Left renal cortex interstitium (tissue), 4 donors: ENCODE data around the gene FAS. TPM values are rescaled to one million over a fixed set of nuclear protein-coding genes. Genes with fewer than 3 reads are reported as not detected.
A peak's percentile ranks its signal among the peaks of the same experiment; 100 is the strongest.
"Not testable (repeated sequence)": the region's sequence is repeated elsewhere in the genome, so short reads cannot be mapped to it uniquely, and the experiment has no call there.

Experiments
- DNase-seq, 4 donors: peaks; one replicate each; pipeline ENCODE4 v3.0.0-alpha.2; 2013; ENCODE audit warnings: low read depth in 4 of 4, low spot score in 2 of 4, missing footprints in 1 of 4
- polyA plus RNA-seq, 4 donors: library from polyadenylated mRNA; unstranded; fragments of 120-200 nt; gene quantifications; one replicate each; pipeline ENCODE4 v1.2.1, GENCODE V29; 2013; ENCODE audit not compliant: insufficient read length in 4 of 4

Gene FAS
- polyA plus RNA-seq, 4 donors, result 10.0 to 12.7 (median 11.3) TPM

DNA sequence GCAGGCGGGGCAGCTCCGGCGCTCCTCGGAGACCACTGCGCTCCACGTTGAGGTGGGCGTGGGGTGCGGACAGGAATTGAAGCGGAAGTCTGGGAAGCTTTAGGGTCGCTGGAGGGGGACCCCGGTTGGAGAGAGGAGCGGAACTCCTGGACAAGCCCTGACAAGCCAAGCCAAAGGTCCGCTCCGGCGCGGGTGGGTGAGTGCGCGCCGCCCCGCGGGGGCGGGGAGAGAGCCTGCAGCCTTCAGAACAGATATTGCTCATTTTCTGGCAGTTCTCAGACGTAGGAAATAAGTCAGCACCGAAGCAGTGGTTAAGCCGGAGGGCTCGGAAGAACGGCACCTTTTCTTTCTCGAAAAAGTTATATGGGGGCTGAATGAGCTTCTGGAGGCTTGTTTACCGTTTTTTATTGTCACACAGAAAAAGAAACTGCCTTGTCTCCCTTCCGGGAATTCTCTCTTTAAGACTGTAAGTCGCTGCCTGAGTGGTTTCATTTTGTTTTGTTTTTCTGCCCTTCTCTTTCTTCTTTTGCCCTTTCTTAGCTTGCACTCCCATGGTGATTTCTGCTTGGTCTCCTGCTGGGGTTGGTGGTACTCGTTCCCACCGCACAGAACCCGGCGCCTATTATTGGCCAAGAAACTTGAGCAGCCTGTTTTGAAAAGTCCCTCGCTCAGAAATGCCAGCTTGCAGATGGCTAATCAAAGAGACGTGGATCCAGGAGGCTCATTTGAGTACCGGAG is 732 bp downstream of the FAS start:
- DNase-seq, result peak; percentile 47 to 71 (median 68)

DNA sequence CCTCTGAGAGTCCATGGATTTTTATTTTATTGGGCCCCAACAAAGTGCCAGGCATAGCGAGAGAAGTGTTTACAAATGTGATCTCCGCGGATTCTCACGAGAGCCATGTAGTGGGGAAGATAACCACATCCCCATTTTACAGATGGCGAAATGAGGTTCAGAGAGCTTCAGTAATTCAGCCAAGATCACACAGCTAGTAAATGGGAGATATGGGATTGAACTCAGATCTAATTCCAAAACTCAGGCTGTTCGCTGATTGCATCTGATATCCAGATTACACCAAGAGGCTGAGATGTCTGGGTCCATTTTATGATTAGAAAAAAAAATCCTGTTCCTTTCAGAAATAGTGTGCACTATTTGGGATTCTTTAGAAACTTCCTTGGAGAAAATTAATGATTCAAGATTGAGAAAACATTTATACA is 1.3 kb downstream of the FAS start:
- no peak for DNase-seq

DNA sequence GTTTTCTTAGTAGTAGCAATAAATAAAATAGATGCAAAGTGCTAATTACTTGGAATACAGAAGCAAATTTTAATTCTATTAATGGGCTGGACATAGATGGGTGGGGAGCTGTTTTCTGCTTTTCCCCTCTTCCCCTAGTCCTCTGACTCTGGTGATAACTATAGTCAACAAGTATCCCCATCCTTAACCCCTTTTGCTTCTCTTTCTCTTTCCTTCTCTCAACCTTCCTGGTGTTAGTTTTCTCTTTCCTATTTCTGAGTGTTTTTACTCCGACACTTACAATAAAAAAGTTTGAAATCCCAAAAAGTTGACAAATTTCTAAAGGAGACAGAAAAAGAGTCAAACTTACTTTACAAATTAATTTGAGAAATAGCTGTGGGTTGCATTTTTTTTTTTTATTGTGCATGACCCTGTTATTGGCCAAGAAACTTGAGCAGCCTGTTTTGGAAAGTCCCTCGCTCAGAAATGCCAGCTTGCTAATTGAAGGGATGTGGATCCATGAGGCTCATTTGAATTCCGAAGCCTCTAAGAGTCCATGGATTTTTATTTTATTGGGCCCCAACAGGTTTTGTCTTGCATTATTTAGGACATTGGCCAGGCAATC is 2.4 kb downstream of the FAS start:
- no peak for DNase-seq

DNA sequence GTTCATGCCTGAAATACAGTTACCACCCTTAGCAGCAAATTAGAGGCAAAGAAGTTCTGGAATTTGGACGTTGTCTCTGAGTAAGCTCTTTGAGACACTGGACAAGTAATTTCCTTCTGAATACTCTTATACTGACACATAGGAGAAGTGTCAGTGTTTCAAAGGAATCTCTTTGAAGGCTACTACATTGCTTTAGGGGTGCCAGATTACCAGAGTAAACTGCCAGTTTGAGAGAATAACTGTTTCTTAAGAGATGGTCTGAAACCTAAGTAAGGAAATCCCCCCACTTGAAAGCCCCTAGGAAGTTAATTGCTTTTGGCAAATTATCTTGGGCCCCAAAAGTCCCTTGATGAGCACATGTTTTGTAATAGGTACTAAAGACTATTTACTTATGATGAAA is 3.4 kb downstream of the FAS start:
- DNase-seq, result no peak

DNA sequence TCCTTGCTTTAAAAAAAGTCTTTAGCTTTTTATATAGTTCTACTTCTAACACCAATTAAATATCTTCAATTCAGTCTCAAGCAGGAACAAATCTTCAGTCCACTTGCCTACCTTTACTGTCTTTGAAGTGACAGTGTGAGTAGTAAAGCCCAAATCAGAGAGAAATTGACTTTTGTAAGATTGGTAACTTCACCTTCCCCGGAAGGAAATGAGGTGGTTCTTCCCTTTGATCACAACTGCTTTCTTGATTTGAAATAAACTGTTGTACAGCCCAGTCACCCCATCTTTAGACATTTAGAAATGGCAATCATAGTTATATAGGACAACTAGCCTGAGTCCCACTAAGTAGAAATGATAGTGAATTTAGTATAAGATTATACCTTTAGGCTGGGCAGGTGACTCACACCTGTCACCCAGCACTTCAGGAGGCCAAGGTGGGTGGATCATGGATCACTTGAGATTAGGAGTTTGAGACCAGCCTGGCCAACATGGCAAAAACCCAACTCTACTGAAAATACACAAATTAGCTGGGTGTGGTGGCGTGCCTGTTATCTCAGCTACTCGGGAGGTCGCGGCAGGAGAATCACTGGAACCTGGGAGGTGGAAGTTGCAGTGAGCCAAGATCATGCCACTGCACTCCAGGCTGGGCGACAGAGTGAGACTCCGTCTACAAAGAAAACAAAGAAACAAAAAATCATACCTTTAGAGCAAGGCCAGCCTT is 4.7 kb downstream of the FAS start:
- no peak for DNase-seq

DNA sequence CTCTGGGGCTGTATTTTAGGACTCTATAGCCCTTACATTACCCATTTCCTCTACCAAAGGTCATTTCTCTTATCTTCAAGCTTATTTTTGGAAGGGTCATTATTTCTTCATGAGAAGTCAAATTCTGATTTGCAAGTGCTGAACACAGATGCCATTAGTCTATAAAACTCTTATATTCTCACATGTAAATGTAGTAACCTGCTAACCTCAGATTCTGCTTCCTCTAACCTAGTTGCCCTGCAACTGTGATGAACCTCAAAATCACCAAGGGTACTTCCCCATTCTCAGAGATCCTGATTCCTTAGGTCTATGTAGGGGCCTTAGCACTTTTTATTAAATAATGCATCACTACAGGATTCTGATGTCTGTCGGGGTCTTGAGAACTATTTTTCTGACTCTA is 6.3 kb downstream of the FAS start:
- DNase-seq, result no peak

DNA sequence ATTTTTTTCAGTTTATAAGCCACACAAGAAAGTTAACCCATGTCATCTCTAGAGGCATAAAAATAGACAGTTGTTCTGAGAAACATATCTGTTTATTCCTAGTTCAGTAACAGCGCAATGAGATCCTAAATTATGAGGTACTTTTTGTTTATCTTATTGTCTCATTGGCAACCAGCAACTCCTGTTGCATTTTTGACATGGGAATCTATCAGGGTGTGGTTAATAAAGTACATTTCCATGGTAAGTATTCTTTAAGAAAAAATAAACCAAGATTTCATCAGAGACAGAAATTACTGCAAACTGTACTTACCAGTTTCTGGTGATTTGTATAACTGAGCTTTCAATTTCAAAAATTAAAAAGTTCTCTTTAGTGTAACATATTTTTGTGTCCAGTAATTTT is 9.0 kb downstream of the FAS start:
- DNase-seq, result no peak

DNA sequence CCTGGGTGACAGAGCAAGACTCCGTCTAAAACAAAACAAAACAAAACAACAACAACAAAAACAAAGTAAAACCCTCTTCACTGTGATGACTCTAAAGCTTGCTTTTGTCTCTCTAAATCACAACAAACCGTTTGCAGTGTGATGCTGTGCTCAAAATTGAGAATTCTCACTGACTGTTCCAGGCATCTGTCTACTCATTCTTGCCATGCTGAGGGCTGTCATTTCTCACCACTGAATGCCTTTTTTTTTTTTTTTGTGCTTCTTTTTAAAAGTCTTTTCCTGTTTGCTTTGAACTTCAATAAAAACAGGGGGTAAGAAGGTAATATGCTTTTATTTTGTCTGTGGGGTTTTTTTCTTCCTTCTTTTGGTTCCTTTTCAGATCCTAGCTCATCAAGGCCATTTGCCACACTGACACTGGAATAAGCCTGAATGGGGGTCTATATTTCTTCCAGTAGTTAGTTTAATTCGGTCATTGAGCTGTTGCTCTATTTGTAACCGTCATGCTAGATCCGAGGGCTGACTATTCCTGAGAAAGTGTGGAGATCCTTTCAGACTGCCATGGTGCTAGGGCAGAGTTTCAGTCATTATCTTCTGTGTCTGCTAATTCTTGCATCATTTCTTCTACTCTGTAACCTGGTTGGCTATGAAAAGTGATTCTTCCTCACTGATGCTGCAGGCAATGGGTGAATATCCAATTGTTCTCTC is 10.6 kb downstream of the FAS start:
- no peak for DNase-seq

DNA sequence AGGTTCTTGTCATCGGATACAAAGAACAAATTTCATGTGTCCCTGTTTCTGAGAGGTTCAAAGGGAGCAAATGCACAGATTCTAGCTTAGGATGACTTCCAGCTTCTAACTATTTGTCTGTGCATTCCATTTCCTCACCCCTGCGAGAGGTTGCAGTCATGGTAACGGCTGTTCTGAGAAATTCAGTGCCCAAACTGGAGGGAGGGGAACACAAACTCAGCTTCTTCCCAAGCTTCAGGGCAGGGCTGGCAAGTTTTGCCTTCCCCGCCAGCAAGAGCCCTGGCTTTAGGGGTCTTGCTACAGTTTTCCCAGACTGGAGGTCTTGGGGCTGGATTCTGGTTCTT is 11.1 kb downstream of the FAS start:
- DNase-seq, result no peak

DNA sequence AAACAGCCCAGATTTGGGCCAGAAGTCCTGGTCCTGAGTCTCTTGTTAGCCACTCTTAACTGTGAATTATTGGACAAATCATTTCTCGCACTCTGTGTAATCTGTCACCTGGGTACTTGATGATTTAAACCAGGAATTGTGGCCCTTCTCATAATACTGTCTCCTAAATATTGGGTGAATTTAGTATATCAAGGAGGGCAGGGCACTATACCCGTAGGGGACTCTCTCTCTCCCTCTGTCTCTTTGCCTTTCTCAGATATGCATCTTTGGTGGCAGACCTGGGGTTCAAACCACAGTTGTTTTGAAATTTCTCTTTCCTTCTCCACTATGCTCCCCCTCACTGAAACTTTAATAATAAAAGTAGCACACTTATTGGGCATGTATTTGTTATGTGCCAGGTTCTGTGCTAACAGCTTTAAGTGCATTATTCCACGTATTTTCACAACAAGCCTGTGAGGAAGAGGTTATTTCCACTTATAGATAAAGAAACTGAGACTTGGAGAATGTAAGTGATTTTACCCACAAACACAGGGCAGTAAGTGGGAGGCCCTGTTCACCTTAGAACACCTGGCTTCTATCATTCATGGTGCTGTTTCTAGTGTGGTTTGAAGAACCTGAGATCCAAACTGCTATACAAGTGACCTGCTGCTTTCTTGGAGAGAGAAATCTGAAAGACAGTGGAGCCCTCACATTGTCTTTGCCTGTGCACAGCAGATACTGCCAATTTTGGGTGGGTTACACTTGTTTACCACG is 11.8 kb downstream of the FAS start:
- no peak for DNase-seq

DNA sequence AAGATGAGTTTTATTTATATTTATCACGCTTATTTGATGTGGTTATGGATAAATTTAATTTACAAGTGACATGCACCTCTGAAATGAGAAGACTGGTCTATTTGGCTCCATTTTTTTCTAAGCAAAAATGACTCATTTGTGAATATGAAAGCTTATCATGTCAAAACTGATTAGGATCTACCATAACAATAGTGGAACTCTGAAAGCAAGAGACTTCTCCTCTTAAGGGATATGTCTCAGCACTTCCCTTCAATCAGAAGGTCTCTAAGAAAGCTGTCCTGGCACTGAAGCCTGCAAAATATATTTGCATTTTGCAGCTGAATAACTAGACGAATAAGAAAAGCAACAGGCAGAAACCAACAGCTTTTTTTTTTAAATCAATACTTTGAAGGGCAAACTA is 12.7 kb downstream of the FAS start:
- no peak for DNase-seq

DNA sequence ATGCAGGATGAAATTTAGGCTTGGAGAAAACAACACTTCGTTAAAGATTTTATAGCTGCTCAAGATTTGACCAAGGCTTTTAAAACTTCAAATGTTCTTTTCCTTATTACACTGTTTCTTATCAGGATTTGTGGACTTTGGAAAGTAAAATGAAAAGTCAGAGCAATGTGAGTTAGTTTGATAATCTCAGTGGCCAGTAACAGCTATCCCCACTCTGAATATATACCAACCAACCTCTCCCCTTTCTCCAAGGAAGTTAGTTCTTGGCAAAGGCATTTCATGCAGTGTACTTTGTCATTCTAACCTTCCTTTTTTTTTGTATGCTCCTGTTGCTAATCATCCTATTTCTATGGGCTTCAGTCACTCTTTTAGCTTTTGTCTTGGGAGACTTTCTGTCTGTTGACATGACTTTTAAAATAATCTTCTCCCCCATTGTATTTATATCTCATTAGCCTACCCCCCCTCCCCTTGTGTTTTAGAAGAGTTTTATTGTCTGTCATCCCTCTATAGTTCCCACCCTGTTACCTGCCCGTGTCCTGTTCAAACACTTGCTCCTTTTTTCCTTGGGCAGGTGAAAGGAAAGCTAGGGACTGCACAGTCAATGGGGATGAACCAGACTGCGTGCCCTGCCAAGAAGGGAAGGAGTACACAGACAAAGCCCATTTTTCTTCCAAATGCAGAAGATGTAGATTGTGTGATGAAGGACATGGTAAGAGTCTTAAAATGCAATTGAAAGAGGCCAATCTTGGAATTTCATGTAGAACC is 16.7 kb downstream of the FAS start:
- no peak for DNase-seq

DNA sequence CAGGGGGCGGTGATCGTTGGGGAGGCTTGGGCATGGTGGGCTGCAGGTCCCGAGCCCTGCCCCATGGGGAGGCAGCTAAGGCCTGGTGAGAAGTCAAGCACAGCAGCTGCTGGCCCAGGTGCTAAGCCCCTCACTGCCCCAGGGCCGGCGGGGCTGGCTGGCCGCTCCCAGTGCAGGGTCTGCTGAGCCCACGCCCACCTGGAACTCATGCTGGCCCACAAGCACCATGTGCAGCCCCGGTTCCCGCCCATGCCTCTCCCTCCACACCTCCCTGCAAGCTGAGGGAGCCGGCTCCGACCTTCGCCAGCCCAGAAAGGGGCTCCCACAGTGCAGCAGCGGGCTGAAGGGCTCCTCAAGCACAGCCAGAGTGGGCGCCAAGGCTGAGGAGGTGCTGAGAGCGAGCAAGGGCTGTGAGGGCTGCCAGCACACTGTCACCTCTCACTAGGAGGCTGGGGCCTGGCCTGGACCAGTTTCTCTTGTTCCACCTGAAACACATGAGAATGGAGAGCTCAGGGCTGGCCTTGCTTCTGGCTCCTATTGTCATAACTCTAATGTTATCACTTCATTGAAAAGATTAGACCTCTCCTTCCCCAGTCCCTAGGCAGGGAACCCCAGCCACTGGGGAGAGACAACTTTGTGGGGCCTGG is 28.2 kb downstream of the FAS start:
- DNase-seq, result not testable (repeated sequence)

DNA sequence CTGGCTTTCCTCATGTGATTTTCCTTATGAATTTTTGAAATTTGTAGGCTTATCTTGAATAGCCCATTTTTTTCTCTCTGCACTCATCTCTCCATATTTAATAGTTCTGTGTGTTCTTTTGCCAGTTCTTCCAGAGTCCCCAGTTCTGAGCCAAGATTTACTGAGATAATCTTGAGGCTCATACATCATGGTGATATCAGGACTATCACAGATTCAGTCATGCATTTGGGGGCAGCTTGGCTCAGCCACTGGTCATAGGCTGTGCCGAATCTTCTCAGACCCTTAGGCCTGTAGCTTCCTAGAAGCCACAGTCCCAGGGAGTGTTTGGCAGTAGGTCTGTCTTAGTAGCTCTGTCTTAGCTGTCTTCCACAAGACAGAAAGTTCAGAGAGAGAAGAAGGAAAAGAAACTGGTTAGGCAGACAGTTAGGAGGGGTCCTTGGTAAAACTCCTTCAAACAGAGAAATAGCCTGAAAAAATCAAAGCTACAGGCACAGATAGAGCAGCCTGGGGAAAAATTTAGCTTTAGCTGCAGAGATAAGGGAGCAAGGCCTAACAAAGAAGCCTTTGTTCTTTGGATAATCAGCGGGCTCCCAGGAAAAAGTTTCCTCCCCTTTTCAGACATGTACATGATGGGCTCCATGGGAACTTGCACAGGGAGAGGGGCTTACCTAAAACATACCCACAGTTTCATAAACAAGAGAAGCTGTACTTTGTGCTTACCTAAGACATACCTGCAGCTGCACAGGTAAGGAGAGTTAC is 29.1 kb downstream of the FAS start:
- no peak for DNase-seq

DNA sequence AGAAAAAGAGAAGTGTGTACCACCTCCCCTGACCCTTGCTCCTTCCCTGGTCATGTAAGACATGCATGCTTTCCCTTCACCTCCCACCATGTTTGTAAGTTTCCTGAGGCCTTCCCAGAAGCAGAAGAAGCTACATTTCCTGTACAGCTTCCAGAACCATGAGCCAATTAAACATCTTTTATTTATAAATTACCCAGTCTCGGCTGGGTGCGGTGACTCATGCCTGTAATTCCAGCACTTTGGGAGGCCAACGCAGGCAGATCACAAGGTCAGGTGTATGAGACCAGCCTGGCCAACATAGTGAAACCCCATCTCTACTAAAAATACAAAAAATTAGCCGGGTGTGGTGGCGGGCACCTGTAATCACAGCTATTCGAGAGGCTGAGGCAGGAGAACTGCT is 30.9 kb downstream of the FAS start:
- DNase-seq, result not testable (repeated sequence)

DNA sequence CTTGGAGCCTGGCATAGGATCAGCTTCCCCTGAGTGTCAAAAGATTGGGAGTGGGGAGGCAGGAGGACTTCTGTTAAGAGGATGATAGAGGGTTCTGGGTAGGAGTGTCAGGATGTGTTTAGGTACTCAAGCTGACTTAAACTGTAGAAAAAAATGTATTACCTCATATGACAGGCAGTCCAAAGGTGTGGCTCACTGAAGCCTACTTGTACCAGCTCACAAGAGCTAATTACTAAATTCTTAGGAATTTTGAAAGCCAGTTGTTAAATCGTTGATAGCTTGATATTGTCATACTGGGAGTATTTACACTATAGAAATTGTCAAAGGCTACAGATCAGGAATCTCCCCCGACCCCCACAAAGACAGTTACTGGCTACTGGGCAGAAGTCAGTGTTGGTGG is 32.1 kb downstream of the FAS start:
- no peak for DNase-seq

DNA sequence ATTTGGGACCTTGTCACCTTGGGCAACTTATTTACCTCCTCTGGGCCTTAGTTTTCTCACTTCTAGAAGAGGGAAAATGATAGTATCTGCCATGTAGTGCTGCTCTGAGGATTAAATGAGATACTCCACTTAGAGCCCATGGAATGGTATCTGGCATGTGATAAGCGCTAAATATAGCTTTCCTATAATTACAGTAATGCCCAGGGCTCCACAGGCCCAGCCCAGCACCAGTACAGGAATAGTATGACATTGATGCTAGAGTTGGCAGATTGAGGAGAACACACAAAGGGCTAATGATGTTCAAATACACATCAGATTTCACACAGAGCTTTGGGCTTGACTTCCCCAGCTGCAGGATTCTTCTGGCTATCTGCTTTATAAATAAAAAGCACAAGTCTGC is 34.9 kb downstream of the FAS start:
- DNase-seq, result no peak

DNA sequence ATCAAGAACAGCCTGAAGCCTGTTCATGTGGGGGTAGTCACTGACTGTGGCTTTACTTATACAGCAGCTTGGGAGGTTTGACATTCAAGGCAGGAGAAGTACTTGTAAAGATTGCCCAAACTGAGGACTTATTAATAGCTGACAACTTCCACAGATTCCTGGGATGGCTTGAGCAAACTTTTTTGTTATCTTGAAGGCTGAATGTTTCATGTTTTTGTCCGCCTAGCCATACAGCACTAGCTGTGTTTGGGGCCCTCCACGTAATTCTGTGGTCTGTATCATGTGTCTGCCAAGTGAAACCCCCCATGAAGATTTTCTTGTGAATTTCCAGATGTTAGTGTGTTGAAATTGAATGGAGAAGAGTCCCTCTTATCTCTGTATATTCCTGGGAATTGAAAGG is 38.6 kb downstream of the FAS start:
- no peak for DNase-seq
